HG03139 (cell line): ENCODE results near the gene PODXL2.

Experiments
- ATAC-seq: cut with Tn5 transposase; IDR thresholded peaks from one replicate; pipeline ENCODE4 v1.9.1; 2021; ENCODE audit not compliant: unreplicated experiment

Gene PODXL2

DNA sequence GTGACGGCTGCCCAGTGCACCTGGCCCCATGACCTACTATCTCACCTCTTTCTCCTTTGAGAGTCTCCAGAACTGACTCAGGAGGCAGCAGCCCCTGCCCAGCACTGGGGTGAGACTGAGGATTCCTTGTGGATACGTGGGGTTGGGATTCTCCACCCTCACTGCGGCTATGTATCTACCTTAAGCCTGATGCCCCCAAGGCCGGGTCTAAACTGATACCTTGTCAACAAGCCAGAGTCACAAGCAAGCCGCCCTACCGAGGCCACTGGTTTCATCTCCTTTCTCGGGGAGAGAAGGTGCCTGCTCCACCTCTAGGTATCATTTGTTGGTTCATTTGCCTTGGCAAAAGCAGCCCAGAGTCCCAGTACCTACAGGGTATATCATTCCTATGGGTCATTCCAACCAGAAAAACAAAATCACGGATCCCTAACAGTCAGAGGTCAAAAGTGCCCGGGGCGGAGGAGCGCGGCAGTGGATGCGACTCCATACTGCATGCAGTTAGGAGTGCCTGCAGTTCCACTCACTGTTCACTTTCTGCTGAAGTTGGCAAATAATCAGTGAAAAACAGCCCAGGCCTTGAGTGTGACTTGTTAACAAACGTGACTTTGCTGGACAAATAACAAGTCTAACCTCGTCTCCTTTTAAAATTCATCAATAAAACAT, 91.3 kb downstream of the PODXL2 start:
- ATAC-seq: no peak

DNA sequence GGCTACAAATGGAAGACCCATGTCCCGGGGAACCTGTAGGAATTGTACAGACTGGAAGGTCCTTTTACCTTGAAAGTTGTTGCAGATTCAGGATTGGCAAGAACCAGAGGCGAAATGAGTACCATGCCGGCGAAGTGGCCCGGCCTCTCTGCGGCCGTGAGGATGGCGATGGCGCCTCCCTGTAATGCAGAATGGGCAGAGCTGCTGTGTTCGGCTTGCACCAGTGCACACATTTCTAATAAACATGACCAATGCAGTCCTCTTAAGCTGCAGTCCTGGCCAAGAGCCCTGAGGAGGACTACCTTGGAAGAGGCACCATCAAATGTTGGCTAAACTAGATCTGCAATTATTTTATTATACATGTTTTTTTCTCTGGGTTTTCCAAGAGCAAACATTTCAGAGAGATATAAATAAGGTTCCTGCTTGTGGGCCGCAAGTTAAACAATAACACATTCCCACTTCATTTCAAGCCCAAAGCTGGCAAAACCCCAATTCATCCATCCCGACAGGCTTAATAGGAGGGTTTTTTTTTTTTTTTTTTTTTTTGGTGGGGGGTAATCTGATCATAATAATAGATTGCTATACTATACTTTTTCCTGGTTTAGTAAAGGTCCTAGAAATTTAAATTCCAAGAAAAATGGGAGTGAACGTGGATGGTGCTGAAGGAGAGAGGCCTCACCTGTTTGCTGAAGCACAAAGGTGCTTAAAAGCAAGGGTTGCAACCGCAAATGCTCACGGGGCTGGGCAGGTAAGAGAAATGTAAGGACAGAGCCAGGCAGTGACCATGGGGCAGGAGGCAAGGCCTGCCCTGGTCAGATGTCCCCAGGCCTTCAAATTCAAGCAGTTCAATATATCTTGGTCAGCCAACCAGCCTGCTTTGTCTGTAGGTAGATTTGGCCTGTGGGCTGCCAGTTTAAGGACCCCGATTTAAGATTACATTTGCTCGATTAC, 92.3 kb downstream of the PODXL2 start:
- no peak for ATAC-seq

DNA sequence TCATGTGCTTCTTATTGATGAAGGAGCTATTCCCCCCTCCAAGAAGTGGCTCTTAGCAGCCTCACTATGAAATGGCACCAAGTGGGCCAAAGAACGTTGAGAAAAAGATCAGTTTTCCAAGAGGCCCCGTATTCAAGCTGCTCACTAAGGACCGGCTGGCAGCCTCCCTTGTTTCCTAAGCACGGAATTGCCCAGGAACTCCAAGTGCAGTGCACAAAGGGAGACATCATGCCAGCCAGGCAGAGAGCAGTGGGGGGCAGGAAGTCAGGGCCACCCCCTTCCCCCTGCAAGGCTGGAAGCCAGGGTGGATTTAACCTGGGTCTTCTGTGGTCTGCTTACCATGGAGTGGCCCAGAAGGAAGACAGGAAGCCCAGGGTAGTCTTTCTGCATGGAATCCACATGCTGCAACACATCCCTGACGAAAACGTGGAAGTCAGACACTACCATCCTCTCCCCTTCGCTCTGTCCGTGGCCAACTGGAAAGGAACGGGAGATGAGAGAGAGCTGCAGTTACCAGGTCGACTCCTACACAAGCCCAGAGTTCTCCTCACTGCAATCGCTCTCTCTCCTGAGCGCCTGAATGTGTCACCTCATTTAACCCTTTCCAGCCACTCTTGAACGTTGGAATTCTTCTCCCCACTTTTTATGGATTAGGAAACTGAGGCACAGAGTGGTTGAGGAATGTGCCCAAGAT, 93.3 kb downstream of the PODXL2 start:
- no peak for ATAC-seq
